22Rv1 (cell line): Measurements from ENCODE around the gene ADAP1.
"Not testable (repeated sequence)": the region's sequence is repeated elsewhere in the genome, so short reads cannot be mapped to it uniquely, and the experiment has no call there.

Experiments used
- CTCF ChIP-seq: fragments of 450-650 bp; IDR thresholded peaks from 2 replicates; pipeline ENCODE4 v1.5.1; 2017; ENCODE audit warnings: mild to moderate bottlenecking
- ZFX ChIP-seq: fragments of 450-650 bp; IDR thresholded peaks from 2 replicates; pipeline ENCODE4 v1.6.1; 2017; ENCODE audit warnings: antibody characterized with exemption, borderline replicate concordance

DNA sequence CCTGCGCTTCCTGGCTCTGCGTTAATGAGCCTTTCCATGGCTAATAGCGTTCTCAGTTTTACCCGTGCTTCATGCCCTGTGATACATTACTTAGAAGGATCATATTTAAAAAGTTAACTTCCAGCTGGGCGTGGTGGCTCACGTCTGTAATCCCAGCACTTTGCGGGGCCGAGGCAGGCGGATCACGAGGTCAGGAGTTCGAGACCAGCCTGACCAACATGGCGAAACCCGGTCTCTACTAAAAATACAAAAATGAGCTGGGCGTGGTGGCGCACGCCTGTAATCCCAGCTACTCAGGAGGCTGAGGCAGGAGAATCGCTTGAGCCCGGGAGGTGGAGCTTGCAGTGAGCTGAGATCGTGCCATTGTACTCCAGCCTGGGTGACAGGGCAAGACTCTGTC lies 81.8 kb downstream of the ADAP1 start:
- TF ChIP-seq CTCF, ZFX: not testable (repeated sequence)
